Measurements from ENCODE around the gene WDR48.

- TF ChIP-seq CTCF (IDR thresholded peaks at IDR 0.05) (no peak), POLR2A (IDR thresholded peaks at IDR 0.05) (no peak)
These were observed 80.6 kb downstream of the WDR48 start for GRCh38 chr3:39132096-39133092.

Measured in uterus (tissue), 2 donors.